HT-29 (cell line): Measurements from ENCODE around the gene CD180. TPM values are rescaled to one million over a fixed set of nuclear protein-coding genes. Genes with fewer than 3 reads are reported as not detected.
A peak's percentile ranks its signal among the peaks of the same experiment; 100 is the strongest.
"Not testable (repeated sequence)": the region's sequence is repeated elsewhere in the genome, so short reads cannot be mapped to it uniquely, and the experiment has no call there.

Experiments used
- DNase-seq: peaks from one replicate; pipeline ENCODE4 v3.0.0-alpha.2; 2015; ENCODE audit warnings: low spot score
- total RNA-seq: library from RNA; depleted of rRNA; stranded (reverse); fragments of >200 nt; shearing (Covaris generic); gene quantifications from 2 replicates; pipeline ENCODE4 v1.2.3, GENCODE V29; 2014

Gene CD180
- total RNA-seq, 1 experiment from 2014 or later, result not detected

- no peak for DNase-seq
Observed at GRCh38 chr5:67189931-67190330, 6.7 kb downstream of the CD180 start.

- no peak for DNase-seq
Observed at GRCh38 chr5:67189079-67189354, 7.6 kb downstream of the CD180 start.

- DNase-seq, result no peak
Observed at GRCh38 chr5:67188274-67189078, 8.1 kb downstream of the CD180 start.

- DNase-seq, result no peak
Observed at GRCh38 chr5:67187006-67187715, 9.4 kb downstream of the CD180 start.

- no peak for DNase-seq
Observed at GRCh38 chr5:67183859-67184258, 12.7 kb downstream of the CD180 start.

GRCh38 chr5:67182301-67182790 lies 14.3 kb downstream of the CD180 start:
- peak; percentile 19 for DNase-seq

GRCh38 chr5:67181648-67182221 lies 14.9 kb downstream of the CD180 start:
- DNase-seq, result no peak

- DNase-seq, result no peak
Observed at GRCh38 chr5:67179697-67180361, 16.8 kb downstream of the CD180 start.

- no peak for DNase-seq
Observed at GRCh38 chr5:67178966-67179365, 17.6 kb downstream of the CD180 start.

- no peak for DNase-seq
Observed at GRCh38 chr5:67178085-67178484, 18.5 kb downstream of the CD180 start.

GRCh38 chr5:67176936-67177335 lies 19.7 kb downstream of the CD180 start:
- no peak for DNase-seq

- no peak for DNase-seq
Observed at GRCh38 chr5:67173959-67174358, 22.6 kb downstream of the CD180 start.

- DNase-seq, result not testable (repeated sequence)
Observed at GRCh38 chr5:67173351-67173750, 23.2 kb downstream of the CD180 start.

- no peak for DNase-seq
Observed at GRCh38 chr5:67170767-67171166, 25.8 kb downstream of the CD180 start.

- no peak for DNase-seq
Observed at GRCh38 chr5:67168069-67168468, 28.5 kb downstream of the CD180 start.

GRCh38 chr5:67166460-67167285 lies 29.9 kb downstream of the CD180 start:
- DNase-seq, result no peak

GRCh38 chr5:67165526-67166459 lies 30.8 kb downstream of the CD180 start:
- DNase-seq, result peak; percentile 96

- DNase-seq, result no peak
Observed at GRCh38 chr5:67164856-67165525, 31.6 kb downstream of the CD180 start.

GRCh38 chr5:67163863-67164595 lies 32.6 kb downstream of the CD180 start:
- no peak for DNase-seq
